Loucy (cell line): Measurements from ENCODE around the gene ARPP19.

Experiments
- CTCF ChIP-seq: fragments of 200-600 bp; sonication (generic); conservative IDR thresholded peaks from 2 replicates; pipeline ENCODE4 v1.5.1; 2014; ENCODE audit warnings: mild to moderate bottlenecking, antibody characterized with exemption, low read length
- EZH2phosphoT487 ChIP-seq: fragments of 200-600 bp; IDR thresholded peaks from 2 replicates; pipeline ENCODE4 v1.6.1; 2018; ENCODE audit warnings: antibody characterized with exemption, mild to moderate bottlenecking, moderate library complexity, borderline replicate concordance

- TF ChIP-seq CTCF (no peak), EZH2phosphoT487 (no peak)
Measured at GRCh38 chr15:52506549-52506948, 62.3 kb downstream of the ARPP19 start.
